ENCODE measurements around the gene TFDP2. TPM values are rescaled to one million over a fixed set of nuclear protein-coding genes. Genes with fewer than 3 reads are reported as not detected.

The TFDP2 gene
- total RNA-seq, 3 donors from 2014 or later, result 55.9 to 93.5 (median 59.3) TPM

- Histone ChIP-seq H3K27me3 (no peaks in the 10 kb centered on the region), H3K4me3 (no peak overlapping the region), H3K36me3 (no peaks in the 10 kb centered on the region), H3K4me1 (no peaks in the 10 kb centered on the region), H3K9me3 (no peaks in the 10 kb centered on the region), H3K27ac (no peak overlapping the region)
- intact Hi-C loops (cut with DNase I; ENCODE audit: low total_unique reads), result loop anchor here (10.0 kb wide), 1 partner anchor 1525 kb away; no protein-coding TSS in a partner anchor
- TF ChIP-seq, protein P1, sequence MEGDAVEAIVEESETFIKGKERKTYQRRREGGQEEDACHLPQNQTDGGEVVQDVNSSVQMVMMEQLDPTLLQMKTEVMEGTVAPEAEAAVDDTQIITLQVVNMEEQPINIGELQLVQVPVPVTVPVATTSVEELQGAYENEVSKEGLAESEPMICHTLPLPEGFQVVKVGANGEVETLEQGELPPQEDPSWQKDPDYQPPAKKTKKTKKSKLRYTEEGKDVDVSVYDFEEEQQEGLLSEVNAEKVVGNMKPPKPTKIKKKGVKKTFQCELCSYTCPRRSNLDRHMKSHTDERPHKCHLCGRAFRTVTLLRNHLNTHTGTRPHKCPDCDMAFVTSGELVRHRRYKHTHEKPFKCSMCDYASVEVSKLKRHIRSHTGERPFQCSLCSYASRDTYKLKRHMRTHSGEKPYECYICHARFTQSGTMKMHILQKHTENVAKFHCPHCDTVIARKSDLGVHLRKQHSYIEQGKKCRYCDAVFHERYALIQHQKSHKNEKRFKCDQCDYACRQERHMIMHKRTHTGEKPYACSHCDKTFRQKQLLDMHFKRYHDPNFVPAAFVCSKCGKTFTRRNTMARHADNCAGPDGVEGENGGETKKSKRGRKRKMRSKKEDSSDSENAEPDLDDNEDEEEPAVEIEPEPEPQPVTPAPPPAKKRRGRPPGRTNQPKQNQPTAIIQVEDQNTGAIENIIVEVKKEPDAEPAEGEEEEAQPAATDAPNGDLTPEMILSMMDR (IDR thresholded peaks at IDR 0.05), result no peak
- no peak for DNase-seq (ENCODE audit: low spot score in 2 of 2)
Observed at GRCh38 chr3:141969711-141970110, 179.6 kb downstream of the TFDP2 start.

DNA sequence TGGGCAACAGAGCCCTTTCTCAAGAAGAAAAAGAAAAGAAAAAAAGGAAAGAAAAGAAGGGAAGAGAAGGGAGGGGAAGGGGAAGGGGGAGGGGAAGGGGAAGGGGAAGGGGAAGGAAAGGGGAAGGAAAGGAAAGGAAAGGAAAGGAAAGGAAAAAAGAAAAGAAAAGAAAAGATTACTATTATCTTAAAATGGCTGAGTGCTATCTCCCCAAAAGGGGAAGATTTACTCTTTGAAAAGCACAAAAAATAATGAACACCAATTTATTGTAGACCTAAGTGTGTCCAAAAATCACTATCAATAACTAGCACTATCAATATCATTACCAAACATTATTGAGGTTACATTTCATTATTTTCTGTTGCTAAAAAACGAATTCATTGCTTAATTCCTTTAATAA, 183.9 kb downstream of the TFDP2 start:
- Histone ChIP-seq H3K4me1 (no peaks in the 10 kb centered on the region), H3K9me3 (no peaks in the 10 kb centered on the region), H3K36me3 (no peaks in the 10 kb centered on the region), H3K27me3 (no peaks in the 10 kb centered on the region), H3K27ac (no peak overlapping the region), H3K4me3 (no peak overlapping the region)
- no peak for TF ChIP-seq POLR2A (IDR thresholded peaks at IDR 0.05)
- TF ChIP-seq POLR2AphosphoS5 (IDR thresholded peaks at IDR 0.05), result no peak
- TF ChIP-seq, protein P1 (IDR thresholded peaks at IDR 0.05), result no peak
- intact Hi-C loops (cut with DNase I; ENCODE audit: low total_unique reads), result no loop called here
- no peak for DNase-seq (ENCODE audit: low spot score in 2 of 2)

- Histone ChIP-seq H3K27me3 (no peaks in the 10 kb centered on the region), H3K4me3 (no peak overlapping the region), H3K4me1 (no peaks in the 10 kb centered on the region), H3K36me3 (no peaks in the 10 kb centered on the region), H3K27ac (no peak overlapping the region), H3K9me3 (no peaks in the 10 kb centered on the region)
- intact Hi-C loops (cut with DNase I; ENCODE audit: low total_unique reads), result no loop called here
- TF ChIP-seq, protein P1 (IDR thresholded peaks at IDR 0.05), result no peak
- TF ChIP-seq POLR2A (IDR thresholded peaks at IDR 0.05) (no peak), POLR2AphosphoS5 (IDR thresholded peaks at IDR 0.05) (no peak)
- DNase-seq (ENCODE audit: low spot score in 2 of 2), result no peak
Observed at GRCh38 chr3:141963301-141963700, 186.0 kb downstream of the TFDP2 start.

DNA sequence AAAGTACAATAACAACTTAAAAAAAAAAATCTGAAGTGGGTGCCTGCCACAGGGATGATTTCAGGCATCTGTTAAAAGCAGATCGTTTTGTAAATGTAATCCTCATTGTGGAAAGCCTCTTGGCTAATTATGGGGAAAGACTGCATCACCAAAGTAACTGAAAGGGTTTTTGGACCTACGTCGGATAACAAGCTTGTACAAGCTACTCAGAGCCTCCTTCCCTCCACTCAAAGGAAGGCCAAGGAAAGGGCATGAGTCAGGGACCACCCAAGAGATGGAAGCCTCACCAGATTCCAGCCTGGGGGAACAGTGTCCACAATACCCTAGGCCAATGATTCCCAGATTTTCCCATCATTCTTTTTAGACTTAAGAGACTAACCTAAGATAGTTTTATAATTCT, 188.6 kb downstream of the TFDP2 start:
- Histone ChIP-seq H3K36me3 (no peaks in the 10 kb centered on the region), H3K27me3 (no peaks in the 10 kb centered on the region), H3K27ac (peak overlapping the region; percentile 23 to 33), H3K4me1 (no peaks in the 10 kb centered on the region), H3K4me3 (no peak overlapping the region), H3K9me3 (no peaks in the 10 kb centered on the region)
- no peak for DNase-seq (ENCODE audit: low spot score in 2 of 2)
- TF ChIP-seq, protein P1 (IDR thresholded peaks at IDR 0.05), result no peak
- TF ChIP-seq POLR2AphosphoS5 (IDR thresholded peaks at IDR 0.05) (no peak), POLR2A (IDR thresholded peaks at IDR 0.05) (no peak)
- intact Hi-C loops (cut with DNase I; ENCODE audit: low total_unique reads), result no loop called here

- H3K36me3 ChIP-seq, result no peaks in the 10 kb centered on the region
- intact Hi-C loops (cut with DNase I; ENCODE audit: low total_unique reads), result no loop called here
- no peak overlapping the region for H3K4me3 ChIP-seq
- H3K9me3 ChIP-seq, result no peaks in the 10 kb centered on the region
- H3K27ac ChIP-seq, result peak overlapping the region; percentile 48 to 81
- no peaks in the 10 kb centered on the region for H3K27me3 ChIP-seq
- H3K4me1 ChIP-seq, result no peaks in the 10 kb centered on the region
- TF ChIP-seq, protein P1 (IDR thresholded peaks at IDR 0.05), result no peak
- TF ChIP-seq POLR2AphosphoS5 (IDR thresholded peaks at IDR 0.05) (no peak), POLR2A (IDR thresholded peaks at IDR 0.05) (no peak)
- DNase-seq (ENCODE audit: low spot score in 2 of 2), result no peak
Observed at GRCh38 chr3:141959589-141960554, 189.5 kb downstream of the TFDP2 start.
